WTC11 (cell line): ENCODE results near the gene ZNF276.

Source experiments
- CDX4 ChIP-seq: fragments of 250-450 bp; sonication (Bioruptor Pico); IDR thresholded peaks from 2 replicates; pipeline ENCODE4 v1.9.0; 2021; ENCODE audit warnings: moderate library complexity, mild to moderate bottlenecking, inconsistent platforms, borderline replicate concordance
- CTCF ChIP-seq: fragments of 200-600 bp; IDR thresholded peaks from 2 replicates; pipeline ENCODE4 v1.8.0; 2022; ENCODE audit warnings: antibody characterized with exemption
- E2F4 ChIP-seq: sonication (generic); formaldehyde crosslinking; IDR thresholded peaks from 2 replicates; pipeline ENCODE4 v1.8.1; 2022; ENCODE audit warnings: low read depth, mild to moderate bottlenecking, moderate library complexity, missing genetic modification reagents, borderline replicate concordance
- ELF4 ChIP-seq: sonication (generic); formaldehyde crosslinking; IDR thresholded peaks from 2 replicates; pipeline ENCODE4 v1.8.1; 2022; ENCODE audit warnings: low read depth, mild to moderate bottlenecking, moderate library complexity, missing genetic modification reagents
- GTF2I ChIP-seq: fragments of 250-450 bp; sonication (Bioruptor Pico); conservative IDR thresholded peaks from 2 replicates; pipeline ENCODE4 v1.4.0; 2021; ENCODE audit warnings: mild to moderate bottlenecking
- IRF2 ChIP-seq: sonication (generic); formaldehyde crosslinking; IDR thresholded peaks from 2 replicates; pipeline ENCODE4 v1.8.0; 2022; ENCODE audit warnings: low read depth, missing genetic modification reagents, borderline replicate concordance
- JAZF1 ChIP-seq: fragments of 250-450 bp; sonication (Bioruptor Pico); IDR thresholded peaks from 2 replicates; pipeline ENCODE4 v1.9.0; 2021; ENCODE audit warnings: moderate library complexity, mild to moderate bottlenecking, inconsistent platforms
- MAX ChIP-seq: sonication (generic); formaldehyde crosslinking; IDR thresholded peaks from 2 replicates; pipeline ENCODE4 v1.8.0; 2022; ENCODE audit warnings: mild to moderate bottlenecking, missing genetic modification reagents
- NR1H2 ChIP-seq: sonication (generic); formaldehyde crosslinking; IDR thresholded peaks from 2 replicates; pipeline ENCODE4 v1.9.0; 2021; ENCODE audit warnings: mild to moderate bottlenecking, moderate library complexity, missing genetic modification reagents
- TEAD4 ChIP-seq: sonication (generic); formaldehyde crosslinking; IDR thresholded peaks from 2 replicates; pipeline ENCODE4 v1.8.0; 2022; ENCODE audit warnings: mild to moderate bottlenecking, missing genetic modification reagents
- USF2 ChIP-seq: sonication (generic); formaldehyde crosslinking; IDR thresholded peaks from 2 replicates; pipeline ENCODE4 v1.8.1; 2023; ENCODE audit warnings: mild to moderate bottlenecking, missing genetic modification reagents, moderate library complexity
- ZNF232 ChIP-seq: sonication (generic); formaldehyde crosslinking; IDR thresholded peaks from 2 replicates; pipeline ENCODE4 v1.8.0; 2022; ENCODE audit warnings: mild to moderate bottlenecking, missing genetic modification reagents
- ZNF423 ChIP-seq: fragments of 250-450 bp; sonication (Bioruptor Pico); IDR thresholded peaks from 2 replicates; pipeline ENCODE4 v2.1.2; 2022; ENCODE audit warnings: mild to moderate bottlenecking, moderate library complexity
- ZNF512 ChIP-seq: sonication (generic); formaldehyde crosslinking; IDR thresholded peaks from 2 replicates; pipeline ENCODE4 v1.8.1; 2022; ENCODE audit warnings: missing genetic modification reagents, borderline replicate concordance

GRCh38 chr16:89672177-89672941 lies 49.0 kb upstream of the ZNF276 start:
- no peak for TF ChIP-seq CTCF
- no peak for TF ChIP-seq ZNF232 (CRISPR knock-in tag)
- TF ChIP-seq ZNF423, result no peak
- TF ChIP-seq ZNF512 (CRISPR knock-in tag), result no peak
- no peak for TF ChIP-seq GTF2I (CRISPR knock-in tag)
- TF ChIP-seq USF2 (CRISPR knock-in tag), result no peak
- TF ChIP-seq JAZF1, result no peak
- TF ChIP-seq TEAD4 (CRISPR knock-in tag), result no peak
- no peak for TF ChIP-seq E2F4 (CRISPR knock-in tag)
- TF ChIP-seq CDX4, result no peak
- TF ChIP-seq IRF2 (CRISPR knock-in tag), result no peak
- no peak for TF ChIP-seq NR1H2 (CRISPR knock-in tag)
- no peak for TF ChIP-seq MAX (CRISPR knock-in tag)
- TF ChIP-seq ELF4, result no peak
